CD8-positive, alpha-beta memory T cell (primary cell): ENCODE measurements around the gene IL18. TPM values are rescaled to one million over a fixed set of nuclear protein-coding genes. Genes with fewer than 3 reads are reported as not detected.
"Not testable (repeated sequence)": the region's sequence is repeated elsewhere in the genome, so short reads cannot be mapped to it uniquely, and the experiment has no call there.

Experiments used
- CTCF ChIA-PET: fragments of 350-600 bp; sonication (Branson Sonifier 250); formaldehyde crosslinking; loops from one replicate; lab custom pipeline; 2021; ENCODE audit warnings: antibody characterized with exemption; lab: Charles Lee
- POLR2A ChIA-PET: fragments of 350-600 bp; sonication (Branson Sonifier 250); formaldehyde crosslinking; loops from one replicate; lab custom pipeline; 2021; ENCODE audit warnings: antibody characterized with exemption; lab: Charles Lee
- DNase-seq, 5 donors: peaks; one replicate each; pipeline versions ENCODE4 v3.0.0 to v3.0.0-alpha.2; 2020 to 2022; ENCODE audit warnings: mixed read lengths in 1 of 5
- H3K27ac ChIP-seq: one replicate; pipeline ENCODE4 v1.7.0; 2013; ENCODE audit warnings: low read depth, mild to moderate bottlenecking, low read length, moderate library complexity
- H3K27me3 ChIP-seq: 2 replicates; pipeline ENCODE4 v1.7.0; 2013; ENCODE audit warnings: low read length, mild to moderate bottlenecking; ENCODE audit not compliant: insufficient read depth, poor library complexity, severe bottlenecking
- H3K36me3 ChIP-seq: 2 replicates; pipeline ENCODE4 v1.7.0; 2013; ENCODE audit warnings: mild to moderate bottlenecking, low read length, moderate library complexity; ENCODE audit not compliant: insufficient read depth
- H3K4me1 ChIP-seq: 2 replicates; pipeline ENCODE4 v1.7.0; 2013; ENCODE audit warnings: mild to moderate bottlenecking, low read length, moderate library complexity; ENCODE audit not compliant: insufficient read depth
- H3K4me3 ChIP-seq: 2 replicates; pipeline ENCODE4 v1.7.0; 2013; ENCODE audit warnings: mild to moderate bottlenecking, low read length
- H3K9me3 ChIP-seq: 2 replicates; pipeline ENCODE4 v1.7.0; 2013; ENCODE audit warnings: mild to moderate bottlenecking, low read length
- H3K27ac Mint-ChIP-seq, 8 donors: one replicate each; pipeline ENCODE4 v1.8.0; 2020 to 2021; ENCODE audit warnings: mixed read lengths in 8 of 8, mild to moderate bottlenecking in 6 of 8, inconsistent platforms in 3 of 8, moderate library complexity in 3 of 8
- H3K27me3 Mint-ChIP-seq, 2 donors: one replicate each; pipeline ENCODE4 v1.8.0; 2020 to 2021; ENCODE audit warnings: mixed read lengths in 2 of 2, mild to moderate bottlenecking in 1 of 2, moderate library complexity in 1 of 2
- H3K36me3 Mint-ChIP-seq, 3 donors: one replicate each; pipeline ENCODE4 v1.8.0; 2020 to 2021; ENCODE audit warnings: mixed read lengths in 3 of 3, inconsistent platforms in 1 of 3, mild to moderate bottlenecking in 1 of 3
- H3K4me1 Mint-ChIP-seq, 3 donors: one replicate each; pipeline ENCODE4 v1.8.0; 2020 to 2021; ENCODE audit warnings: mixed read lengths in 3 of 3, inconsistent platforms in 1 of 3, mild to moderate bottlenecking in 1 of 3
- H3K4me3 Mint-ChIP-seq, 7 donors: one replicate each; pipeline ENCODE4 v1.8.0; 2020 to 2021; ENCODE audit warnings: mixed read lengths in 7 of 7, mild to moderate bottlenecking in 6 of 7, moderate library complexity in 4 of 7, inconsistent platforms in 2 of 7
- H3K9me3 Mint-ChIP-seq, 5 donors: one replicate each; pipeline ENCODE4 v1.8.0; 2020 to 2022; ENCODE audit warnings: mixed read lengths in 5 of 5, mild to moderate bottlenecking in 3 of 5, moderate library complexity in 2 of 5, inconsistent platforms in 1 of 5
- polyA plus RNA-seq: library from polyadenylated mRNA; unstranded; fragments of 300-500 nt; fragmentation: Illumina TruSeq; gene quantifications from one replicate; pipeline ENCODE4 v1.2.3, GENCODE V29; 2021
- total RNA-seq, 2 experiments: library from RNA; stranded (reverse); gene quantifications; one replicate each; pipeline ENCODE4 v1.2.3, GENCODE V29; 2021

The IL18 gene
- total RNA-seq (not detected), polyA plus RNA-seq (not detected)

- CTCF ChIA-PET: no interaction called here
- Histone ChIP-seq H3K4me1 (no peaks in the 10 kb centered on the region), H3K36me3 (no peaks in the 10 kb centered on the region), H3K27me3 (no peaks in the 10 kb centered on the region), H3K9me3 (no peaks in the 10 kb centered on the region), H3K27ac (no peak within 1 kb of the TSS), H3K4me3 (no peak within 1 kb of the TSS)
- H3K9me3 Mint-ChIP-seq: no peaks in the 10 kb centered on the region
- POLR2A ChIA-PET: no interaction called here
- no peak within 1 kb of the TSS for H3K4me3 Mint-ChIP-seq
- no peak within 1 kb of the TSS for H3K27ac Mint-ChIP-seq
- H3K36me3 Mint-ChIP-seq: peaks cover 0 to 4% (median 4%) of the 10 kb centered on the region in 3 donors
- DNase-seq: no peak
- H3K27me3 Mint-ChIP-seq: peaks cover 4 to 24% of the 10 kb centered on the region in 2 donors
- H3K4me1 Mint-ChIP-seq: no peaks in the 10 kb centered on the region
These were observed at the start of gene IL18 for GRCh38 chr11:112163875-112164685. Gene IL18 (minus strand): TSS chr11:112164094. CDS start chr11:112155053, 9,041 bp downstream.

- Mint-ChIP-seq H3K9me3 (no peaks in the 10 kb centered on the region), H3K27ac (no peak overlapping the region), H3K4me3 (no peak overlapping the region), H3K27me3 (peaks cover 2 to 20% of the 10 kb centered on the region in 2 donors), H3K4me1 (peaks cover 0 to 5% (median 0%) of the 10 kb centered on the region in 3 donors), H3K36me3 (no peaks in the 10 kb centered on the region)
- no peaks in the 10 kb centered on the region for H3K4me1 ChIP-seq
- no peaks in the 10 kb centered on the region for H3K9me3 ChIP-seq
- POLR2A ChIA-PET: no interaction called here
- no peak for DNase-seq
- no peaks in the 10 kb centered on the region for H3K27me3 ChIP-seq
- CTCF ChIA-PET: interaction anchor here (0.6 to 3.4 kb wide), 3 partner anchors 68 to 343 kb away, joined by 3 to 20 read pairs (median 3); no protein-coding TSS in a partner anchor
- no peak overlapping the region for H3K4me3 ChIP-seq
- H3K27ac ChIP-seq: no peak overlapping the region
- no peaks in the 10 kb centered on the region for H3K36me3 ChIP-seq
These were observed 48.8 kb upstream of the IL18 start for GRCh38 chr11:112212710-112213109.

- no peaks in the 10 kb centered on the region for H3K27me3 ChIP-seq
- peaks cover 2 to 20% of the 10 kb centered on the region in 2 donors for H3K27me3 Mint-ChIP-seq
- no peaks in the 10 kb centered on the region for H3K36me3 ChIP-seq
- H3K9me3 ChIP-seq: no peaks in the 10 kb centered on the region
- H3K27ac Mint-ChIP-seq: no peak overlapping the region
- no peak overlapping the region for H3K27ac ChIP-seq
- peaks cover 0 to 5% (median 0%) of the 10 kb centered on the region in 3 donors for H3K4me1 Mint-ChIP-seq
- CTCF ChIA-PET: interaction anchor here (0.6 to 0.8 kb wide), 2 partner anchors 68 to 344 kb away, joined by 3 read pairs; no protein-coding TSS in a partner anchor
- H3K36me3 Mint-ChIP-seq: no peaks in the 10 kb centered on the region
- no peak overlapping the region for H3K4me3 ChIP-seq
- no peaks in the 10 kb centered on the region for H3K9me3 Mint-ChIP-seq
- POLR2A ChIA-PET: no interaction called here
- no peaks in the 10 kb centered on the region for H3K4me1 ChIP-seq
- no peak overlapping the region for H3K4me3 Mint-ChIP-seq
- DNase-seq: no peak
These were observed 48.4 kb upstream of the IL18 start for GRCh38 chr11:112212290-112212689.

- no peaks in the 10 kb centered on the region for H3K27me3 ChIP-seq
- H3K4me3 Mint-ChIP-seq: peak overlapping the region in 1 of 7 donors; percentile 17
- H3K9me3 Mint-ChIP-seq: peaks cover 0 to under 1% (median 0%) of the 10 kb centered on the region in 5 donors
- peaks cover 0 to 4% (median 0%) of the 10 kb centered on the region in 3 donors for H3K36me3 Mint-ChIP-seq
- H3K27me3 Mint-ChIP-seq: peaks cover 2 to 24% of the 10 kb centered on the region in 2 donors
- no peaks in the 10 kb centered on the region for H3K4me1 ChIP-seq
- no peak overlapping the region for H3K27ac ChIP-seq
- H3K4me1 Mint-ChIP-seq: peaks cover 0 to 5% (median 0%) of the 10 kb centered on the region in 3 donors
- ChIA-PET CTCF (no interaction called here), POLR2A (no interaction called here)
- no peak for DNase-seq
- H3K27ac Mint-ChIP-seq: no peak overlapping the region
- H3K36me3 ChIP-seq: no peaks in the 10 kb centered on the region
- no peak overlapping the region for H3K4me3 ChIP-seq
- no peaks in the 10 kb centered on the region for H3K9me3 ChIP-seq
These were observed 47.6 kb upstream of the IL18 start for GRCh38 chr11:112211536-112211935.

- Histone ChIP-seq H3K4me1 (no peaks in the 10 kb centered on the region), H3K9me3 (no peaks in the 10 kb centered on the region), H3K4me3 (no peak overlapping the region), H3K27ac (no peak overlapping the region), H3K27me3 (no peaks in the 10 kb centered on the region), H3K36me3 (no peaks in the 10 kb centered on the region)
- CTCF ChIA-PET: no interaction called here
- H3K9me3 Mint-ChIP-seq: peaks cover 0 to 2% (median 0%) of the 10 kb centered on the region in 5 donors
- H3K27me3 Mint-ChIP-seq: peaks cover 2 to 25% of the 10 kb centered on the region in 2 donors
- peaks cover 0 to 4% (median 0%) of the 10 kb centered on the region in 3 donors for H3K36me3 Mint-ChIP-seq
- DNase-seq: no peak
- H3K27ac Mint-ChIP-seq: peak overlapping the region in 1 of 8 donors; percentile 24
- H3K4me1 Mint-ChIP-seq: peaks cover 0 to 5% (median 0%) of the 10 kb centered on the region in 3 donors
- POLR2A ChIA-PET: no interaction called here
- no peak overlapping the region for H3K4me3 Mint-ChIP-seq
These were observed 47.0 kb upstream of the IL18 start for GRCh38 chr11:112210890-112211289.

- H3K27ac ChIP-seq: no peak overlapping the region
- peaks cover 2 to 18% of the 10 kb centered on the region in 2 donors for H3K27me3 Mint-ChIP-seq
- ChIA-PET POLR2A (no interaction called here), CTCF (no interaction called here)
- no peak overlapping the region for H3K4me3 Mint-ChIP-seq
- H3K36me3 Mint-ChIP-seq: peaks cover 0 to 8% (median 3%) of the 10 kb centered on the region in 3 donors
- no peaks in the 10 kb centered on the region for H3K9me3 ChIP-seq
- DNase-seq: no peak
- peaks cover 0 to 2% (median 0%) of the 10 kb centered on the region in 5 donors for H3K9me3 Mint-ChIP-seq
- no peak overlapping the region for H3K27ac Mint-ChIP-seq
- H3K36me3 ChIP-seq: no peaks in the 10 kb centered on the region
- H3K4me1 ChIP-seq: no peaks in the 10 kb centered on the region
- H3K4me1 Mint-ChIP-seq: no peaks in the 10 kb centered on the region
- no peak overlapping the region for H3K4me3 ChIP-seq
- no peaks in the 10 kb centered on the region for H3K27me3 ChIP-seq
These were observed 42.2 kb upstream of the IL18 start for GRCh38 chr11:112206071-112206470.

- no peaks in the 10 kb centered on the region for H3K4me1 Mint-ChIP-seq
- H3K27ac ChIP-seq: no peak overlapping the region
- peaks cover 0 to 9% (median 3%) of the 10 kb centered on the region in 3 donors for H3K36me3 Mint-ChIP-seq
- POLR2A ChIA-PET: interaction anchor here (0.6 kb wide), 1 partner anchor 320 kb away, joined by 3 read pairs; no protein-coding TSS in a partner anchor
- CTCF ChIA-PET: no interaction called here
- no peaks in the 10 kb centered on the region for H3K36me3 ChIP-seq
- H3K9me3 Mint-ChIP-seq: peaks cover 0 to 5% (median 0%) of the 10 kb centered on the region in 5 donors
- H3K27me3 ChIP-seq: no peaks in the 10 kb centered on the region
- H3K27me3 Mint-ChIP-seq: peaks cover 3 to 8% of the 10 kb centered on the region in 2 donors
- no peak for DNase-seq
- H3K4me3 ChIP-seq: no peak overlapping the region
- H3K9me3 ChIP-seq: no peaks in the 10 kb centered on the region
- no peak overlapping the region for H3K4me3 Mint-ChIP-seq
- no peak overlapping the region for H3K27ac Mint-ChIP-seq
- H3K4me1 ChIP-seq: no peaks in the 10 kb centered on the region
These were observed 36.4 kb upstream of the IL18 start for GRCh38 chr11:112200252-112200651.

GRCh38 chr11:112199101-112199500 is 35.2 kb upstream of the IL18 start:
- POLR2A ChIA-PET: not testable (repeated sequence)

More at GRCh38 chr11:112199101-112199500, 35.2 kb upstream of the IL18 start:
- H3K4me3 Mint-ChIP-seq, H3K36me3 Mint-ChIP-seq, H3K27ac Mint-ChIP-seq, H3K4me1 ChIP-seq, H3K4me1 Mint-ChIP-seq, H3K4me3 ChIP-seq, H3K9me3 Mint-ChIP-seq, H3K27me3 Mint-ChIP-seq, CTCF ChIA-PET, DNase-seq, H3K27ac ChIP-seq, H3K36me3 ChIP-seq, H3K27me3 ChIP-seq, H3K9me3 ChIP-seq: not testable (repeated sequence)
